HCT116 (cell line): ENCODE data around the gene CAPNS1.

ENCODE experiments used
- CEBPB ChIP-seq: IDR thresholded peaks from 2 replicates; pipeline ENCODE4 v1.6.1; 2012; ENCODE audit warnings: low read depth
- ELF1 ChIP-seq: IDR thresholded peaks from 2 replicates; pipeline ENCODE4 v1.6.1; 2012; ENCODE audit warnings: low read depth, borderline replicate concordance
- EZH2 ChIP-seq: fragments of 200-600 bp; sonication (generic); IDR thresholded peaks from 2 replicates; pipeline ENCODE4 v1.6.1; 2017; ENCODE audit warnings: antibody characterized with exemption, mixed run types
- POLR2A ChIP-seq: IDR thresholded peaks from 2 replicates; pipeline ENCODE4 v1.7.0; 2011; ENCODE audit warnings: borderline replicate concordance; ENCODE audit not compliant: insufficient read depth, insufficient read length; ENCODE audit errors: extremely low read depth
- RAD21 ChIP-seq: IDR thresholded peaks from 2 replicates; pipeline ENCODE4 v1.6.1; 2012; ENCODE audit warnings: low read depth, mild to moderate bottlenecking
- TF ChIP-seq, protein P1 (sequence below), 3 experiments: fragments of 200-600 bp in 1 of 3; sonication (generic) in 1 of 3; IDR thresholded peaks in 2 of 3; conservative IDR thresholded peaks in 1 of 3; 2 replicates each; pipeline ENCODE4 v1.5.1; 2012 to 2017; ENCODE audit warnings: low read depth in 2 of 3, low read length in 2 of 3, antibody characterized with exemption in 1 of 3, borderline replicate concordance in 1 of 3, control low read depth in 1 of 3, mild to moderate bottlenecking in 1 of 3, mixed read lengths in 1 of 3, mixed run types in 1 of 3, moderate library complexity in 1 of 3; ENCODE audit not compliant: insufficient read depth in 1 of 3

DNA sequence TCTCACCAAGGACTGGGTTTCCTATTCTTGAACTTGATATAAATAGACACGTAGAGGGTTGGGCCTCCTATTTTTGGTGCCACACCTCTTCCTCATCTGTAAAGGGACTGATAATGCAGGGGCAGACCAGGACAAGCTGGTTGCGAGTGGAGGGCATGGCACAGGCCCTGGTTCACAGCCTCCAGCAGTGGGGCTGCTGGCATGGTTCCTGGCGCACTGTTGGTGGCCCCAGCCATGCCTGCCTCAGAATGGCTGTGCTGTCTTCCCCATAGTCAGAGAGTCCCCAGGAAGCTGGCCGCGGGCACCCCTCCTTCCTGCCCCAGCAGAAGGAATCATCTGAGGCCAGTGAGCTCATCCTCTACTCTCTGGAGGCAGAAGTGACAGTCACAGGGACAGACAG is 39.4 kb upstream of the CAPNS1 start:
- TF ChIP-seq POLR2A (no peak), RAD21 (no peak), EZH2 (no peak), CEBPB (no peak), ELF1 (no peak)
- TF ChIP-seq, protein P1, sequence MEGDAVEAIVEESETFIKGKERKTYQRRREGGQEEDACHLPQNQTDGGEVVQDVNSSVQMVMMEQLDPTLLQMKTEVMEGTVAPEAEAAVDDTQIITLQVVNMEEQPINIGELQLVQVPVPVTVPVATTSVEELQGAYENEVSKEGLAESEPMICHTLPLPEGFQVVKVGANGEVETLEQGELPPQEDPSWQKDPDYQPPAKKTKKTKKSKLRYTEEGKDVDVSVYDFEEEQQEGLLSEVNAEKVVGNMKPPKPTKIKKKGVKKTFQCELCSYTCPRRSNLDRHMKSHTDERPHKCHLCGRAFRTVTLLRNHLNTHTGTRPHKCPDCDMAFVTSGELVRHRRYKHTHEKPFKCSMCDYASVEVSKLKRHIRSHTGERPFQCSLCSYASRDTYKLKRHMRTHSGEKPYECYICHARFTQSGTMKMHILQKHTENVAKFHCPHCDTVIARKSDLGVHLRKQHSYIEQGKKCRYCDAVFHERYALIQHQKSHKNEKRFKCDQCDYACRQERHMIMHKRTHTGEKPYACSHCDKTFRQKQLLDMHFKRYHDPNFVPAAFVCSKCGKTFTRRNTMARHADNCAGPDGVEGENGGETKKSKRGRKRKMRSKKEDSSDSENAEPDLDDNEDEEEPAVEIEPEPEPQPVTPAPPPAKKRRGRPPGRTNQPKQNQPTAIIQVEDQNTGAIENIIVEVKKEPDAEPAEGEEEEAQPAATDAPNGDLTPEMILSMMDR (IDR thresholded peaks at IDR 0.05 in 2 of 3, conservative IDR thresholded peaks at IDR 0.05 in 1 of 3; ENCODE audit: borderline replicate concordance in 1 of 3, insufficient read depth in 1 of 3, low read depth in 2 of 3, low read length in 2 of 3) = no peak
